ENCODE data around the gene C2CD3.
A peak's percentile ranks its signal among the peaks of the same experiment; 100 is the strongest.
"Not testable (repeated sequence)": the region's sequence is repeated elsewhere in the genome, so short reads cannot be mapped to it uniquely, and the experiment has no call there.

C2CD3 gene

DNA sequence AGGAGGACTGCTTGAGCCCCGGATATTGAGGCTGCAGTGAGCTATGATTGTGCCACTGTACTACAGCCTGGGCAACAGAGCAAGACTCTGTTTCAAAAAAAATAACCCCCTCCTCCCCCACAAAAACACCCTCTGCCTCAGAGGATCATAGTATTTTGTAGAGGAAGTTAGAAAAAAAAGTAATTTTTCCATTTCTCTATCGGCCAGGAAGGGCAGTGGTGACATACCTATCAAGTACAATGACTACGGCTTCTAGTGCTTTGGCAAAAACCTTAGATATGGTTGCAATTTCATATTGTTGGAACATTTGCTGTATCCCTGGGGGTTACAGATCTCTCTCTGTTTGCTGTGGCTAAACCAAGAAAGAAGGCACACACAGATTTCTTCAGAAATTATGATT lies 28.9 kb downstream of the C2CD3 start:
- TF ChIP-seq, protein P1, sequence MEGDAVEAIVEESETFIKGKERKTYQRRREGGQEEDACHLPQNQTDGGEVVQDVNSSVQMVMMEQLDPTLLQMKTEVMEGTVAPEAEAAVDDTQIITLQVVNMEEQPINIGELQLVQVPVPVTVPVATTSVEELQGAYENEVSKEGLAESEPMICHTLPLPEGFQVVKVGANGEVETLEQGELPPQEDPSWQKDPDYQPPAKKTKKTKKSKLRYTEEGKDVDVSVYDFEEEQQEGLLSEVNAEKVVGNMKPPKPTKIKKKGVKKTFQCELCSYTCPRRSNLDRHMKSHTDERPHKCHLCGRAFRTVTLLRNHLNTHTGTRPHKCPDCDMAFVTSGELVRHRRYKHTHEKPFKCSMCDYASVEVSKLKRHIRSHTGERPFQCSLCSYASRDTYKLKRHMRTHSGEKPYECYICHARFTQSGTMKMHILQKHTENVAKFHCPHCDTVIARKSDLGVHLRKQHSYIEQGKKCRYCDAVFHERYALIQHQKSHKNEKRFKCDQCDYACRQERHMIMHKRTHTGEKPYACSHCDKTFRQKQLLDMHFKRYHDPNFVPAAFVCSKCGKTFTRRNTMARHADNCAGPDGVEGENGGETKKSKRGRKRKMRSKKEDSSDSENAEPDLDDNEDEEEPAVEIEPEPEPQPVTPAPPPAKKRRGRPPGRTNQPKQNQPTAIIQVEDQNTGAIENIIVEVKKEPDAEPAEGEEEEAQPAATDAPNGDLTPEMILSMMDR (conservative IDR thresholded peaks at IDR 0.05): no peak
- H3K27ac ChIP-seq: peak overlapping the region; percentile 5; the same call in 1 of the 2 replicates

DNA sequence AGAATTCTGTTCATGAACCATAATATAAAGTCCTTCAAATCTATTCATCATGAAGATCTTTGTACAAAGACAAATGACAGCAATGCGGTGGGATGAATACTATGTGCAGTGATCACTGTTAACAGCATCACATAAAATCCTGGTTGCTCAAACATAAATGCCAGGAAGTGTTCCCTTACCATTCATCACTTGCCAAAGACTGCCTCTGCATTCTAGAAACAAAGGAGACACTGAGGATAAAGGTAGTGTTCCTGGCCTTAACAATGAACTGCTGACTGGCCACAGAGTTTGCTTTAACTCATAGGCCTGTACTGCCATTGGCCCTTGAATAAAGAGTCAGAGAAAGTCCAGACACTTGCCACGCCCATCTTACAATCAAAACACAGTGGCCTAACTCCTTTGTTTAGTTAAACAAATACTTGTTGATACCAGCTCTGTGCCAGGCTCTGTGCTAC lies 29.5 kb downstream of the C2CD3 start:
- peak overlapping the region; percentile 5; the same call in 1 of the 2 replicates for H3K27ac ChIP-seq
- TF ChIP-seq, protein P1 (conservative IDR thresholded peaks at IDR 0.05): no peak

DNA sequence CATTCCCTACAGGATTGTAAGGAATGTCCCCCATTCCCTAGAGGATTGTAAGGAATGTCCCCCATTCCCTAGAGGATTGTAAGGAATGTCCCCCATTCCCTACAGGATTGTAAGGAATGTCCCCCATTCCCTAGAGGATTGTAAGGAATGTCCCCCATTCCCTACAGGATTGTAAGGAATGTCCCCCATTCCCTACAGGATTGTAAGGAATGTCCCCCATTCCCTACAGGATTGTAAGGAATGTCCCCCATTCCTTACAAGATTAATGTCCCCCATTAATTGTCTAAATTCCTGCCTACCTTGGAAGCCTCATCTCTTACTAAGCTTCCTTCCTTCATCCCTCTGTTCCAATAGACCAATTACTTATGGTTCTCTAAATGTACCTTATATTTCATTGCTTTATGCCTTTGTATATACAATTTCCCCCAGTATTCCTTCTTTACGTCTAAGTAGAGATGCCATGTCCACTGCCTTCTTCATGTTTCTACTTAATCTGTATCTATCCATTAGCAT lies 30.8 kb downstream of the C2CD3 start:
- H3K27ac ChIP-seq: not testable (repeated sequence)

DNA sequence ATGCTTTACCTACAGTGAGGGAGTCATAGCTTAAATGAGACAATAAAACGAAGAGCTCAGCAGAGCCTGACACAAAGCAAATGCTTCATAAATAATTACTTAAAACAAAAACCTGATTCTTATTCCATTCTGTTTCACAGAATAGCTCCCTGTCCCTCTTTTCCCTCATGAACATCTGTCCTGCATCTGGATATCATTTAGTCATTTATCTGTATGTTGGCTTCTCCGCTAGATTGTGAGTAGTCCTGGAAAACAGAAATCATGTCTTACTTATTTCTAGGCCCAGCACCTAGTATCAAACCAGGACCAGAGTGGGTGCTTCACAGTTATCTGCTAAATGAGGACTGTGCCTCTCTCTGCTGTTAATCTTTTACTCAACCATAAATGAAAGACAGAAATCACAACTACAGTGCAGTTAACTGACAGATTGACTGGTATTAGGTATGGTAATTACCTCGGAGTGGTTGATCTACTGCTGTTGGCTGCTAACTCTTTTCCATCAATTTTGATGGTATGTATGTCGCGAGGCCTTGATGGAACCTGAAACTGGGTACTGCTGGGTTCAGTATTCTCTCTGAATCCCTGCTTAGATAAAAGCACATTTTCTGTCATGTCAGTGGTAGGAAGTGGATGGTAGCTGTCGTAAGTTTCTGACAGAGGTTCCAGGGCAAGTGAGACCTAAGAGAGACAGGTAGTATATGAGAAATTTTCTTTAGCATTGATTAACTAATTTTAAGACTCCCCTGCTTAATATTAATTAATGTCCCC lies 31.5 kb downstream of the C2CD3 start:
- H3K27ac ChIP-seq: peak overlapping the region; percentile 53
- TF ChIP-seq, protein P1 (conservative IDR thresholded peaks at IDR 0.05): no peak

DNA sequence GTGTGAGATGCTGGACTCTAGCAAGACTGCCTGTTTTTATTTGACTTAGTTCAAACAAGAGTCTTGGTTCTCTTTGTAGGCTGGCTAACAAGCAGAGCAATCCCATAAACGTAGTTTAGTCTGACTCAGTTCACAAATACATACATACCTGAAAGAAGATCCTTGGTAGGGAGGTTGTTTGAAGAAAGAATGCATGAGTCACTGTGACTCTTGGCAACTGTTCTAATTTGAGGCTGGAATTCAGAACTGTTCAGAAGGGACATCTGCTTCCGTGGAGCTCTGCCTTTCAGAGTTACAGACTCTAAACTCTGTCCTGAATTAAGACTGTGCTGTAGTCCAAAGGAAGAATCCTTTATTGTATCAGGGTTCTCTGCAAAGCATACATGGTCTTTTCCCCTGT lies 32.2 kb downstream of the C2CD3 start:
- H3K27ac ChIP-seq: peak overlapping the region; percentile 53
- TF ChIP-seq, protein P1 (conservative IDR thresholded peaks at IDR 0.05): no peak

DNA sequence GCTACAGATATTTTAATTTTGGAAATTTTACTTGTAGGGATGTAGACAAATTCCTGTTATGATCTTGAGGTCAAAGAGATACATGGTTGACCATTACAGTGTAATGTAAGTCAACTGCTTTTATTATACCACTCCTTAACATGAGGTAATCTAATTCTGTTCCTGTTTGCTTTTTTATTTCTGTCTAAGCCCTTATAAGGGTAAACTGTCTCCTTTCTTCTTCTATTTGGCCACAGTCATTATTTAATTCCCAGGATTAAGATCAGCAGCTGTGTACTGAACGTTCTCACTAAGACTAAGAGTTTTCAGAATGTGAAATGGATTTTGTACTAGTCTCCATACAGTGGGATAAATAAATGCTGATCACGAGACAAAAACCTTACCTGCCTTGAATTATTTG lies 32.8 kb downstream of the C2CD3 start:
- TF ChIP-seq, protein P1 (conservative IDR thresholded peaks at IDR 0.05): no peak
- H3K27ac ChIP-seq: peak overlapping the region; percentile 53

DNA sequence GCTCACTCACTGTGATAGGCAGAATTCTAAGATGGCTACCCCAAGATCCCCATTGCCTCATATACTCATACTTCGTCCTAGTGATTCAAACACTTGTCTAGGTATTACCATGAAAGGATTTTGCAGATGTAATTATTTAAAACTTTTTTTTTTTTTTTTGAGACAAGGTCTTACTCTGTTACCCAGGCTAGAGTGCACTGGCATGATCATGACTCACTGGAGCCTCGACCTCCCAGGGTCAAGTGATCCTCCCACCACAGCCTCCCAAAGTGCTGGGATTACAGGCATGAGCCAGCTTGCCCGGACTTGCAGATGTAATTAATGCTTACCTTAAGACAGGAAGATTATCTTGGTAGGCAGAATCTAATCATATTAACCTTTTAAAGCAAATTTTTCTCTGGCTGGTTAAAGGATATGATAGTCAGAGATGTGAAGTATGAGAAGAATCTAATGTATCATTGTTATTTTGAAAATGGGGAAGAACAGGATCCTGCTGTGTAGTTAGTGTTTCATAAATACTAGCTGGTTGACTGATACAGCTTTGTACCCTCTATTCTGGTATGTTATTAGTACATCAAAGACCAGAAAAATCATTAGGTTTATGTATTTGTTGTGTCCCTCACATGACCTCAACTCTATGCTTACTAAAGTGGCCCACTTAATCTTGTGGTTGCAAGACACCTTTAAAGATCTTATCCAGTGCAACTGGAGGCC lies 35.5 kb downstream of the C2CD3 start:
- TF ChIP-seq, protein P1 (conservative IDR thresholded peaks at IDR 0.05): no peak
- H3K27ac ChIP-seq: no peak overlapping the region
